PC-9 (cell line): ENCODE measurements around the gene GABRB1.

Experiments
- EZH2 ChIP-seq: fragments of 200-600 bp; sonication (generic); IDR thresholded peaks from 2 replicates; pipeline ENCODE4 v1.8.0; 2017; ENCODE audit warnings: antibody characterized with exemption, low read depth
- TF ChIP-seq, protein P1 (sequence below): fragments of 200-600 bp; sonication (generic); conservative IDR thresholded peaks from 2 replicates; pipeline ENCODE4 v1.6.1; 2017; ENCODE audit warnings: mixed run types, antibody characterized with exemption, mild to moderate bottlenecking, moderate library complexity

DNA sequence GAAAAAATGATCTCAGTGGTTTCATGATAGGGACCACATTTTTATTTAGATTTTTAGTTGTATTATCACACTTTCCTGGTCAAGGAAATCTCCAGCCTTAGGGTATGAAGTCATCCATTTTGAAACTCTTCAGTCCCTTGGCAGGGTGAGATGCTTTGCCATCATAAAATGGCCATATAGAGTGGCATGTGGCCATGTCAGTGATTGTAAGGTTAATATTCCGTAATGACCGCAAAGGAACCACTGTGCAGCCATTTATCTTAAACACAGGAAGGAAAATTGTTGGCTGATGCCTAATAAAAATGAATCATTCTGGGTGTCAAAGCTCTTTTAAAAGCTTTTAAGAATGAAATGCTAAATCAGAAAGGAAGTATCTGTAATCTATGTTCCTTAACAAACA lies 396.6 kb downstream of the GABRB1 start:
- TF ChIP-seq EZH2 = no peak
- TF ChIP-seq, protein P1, sequence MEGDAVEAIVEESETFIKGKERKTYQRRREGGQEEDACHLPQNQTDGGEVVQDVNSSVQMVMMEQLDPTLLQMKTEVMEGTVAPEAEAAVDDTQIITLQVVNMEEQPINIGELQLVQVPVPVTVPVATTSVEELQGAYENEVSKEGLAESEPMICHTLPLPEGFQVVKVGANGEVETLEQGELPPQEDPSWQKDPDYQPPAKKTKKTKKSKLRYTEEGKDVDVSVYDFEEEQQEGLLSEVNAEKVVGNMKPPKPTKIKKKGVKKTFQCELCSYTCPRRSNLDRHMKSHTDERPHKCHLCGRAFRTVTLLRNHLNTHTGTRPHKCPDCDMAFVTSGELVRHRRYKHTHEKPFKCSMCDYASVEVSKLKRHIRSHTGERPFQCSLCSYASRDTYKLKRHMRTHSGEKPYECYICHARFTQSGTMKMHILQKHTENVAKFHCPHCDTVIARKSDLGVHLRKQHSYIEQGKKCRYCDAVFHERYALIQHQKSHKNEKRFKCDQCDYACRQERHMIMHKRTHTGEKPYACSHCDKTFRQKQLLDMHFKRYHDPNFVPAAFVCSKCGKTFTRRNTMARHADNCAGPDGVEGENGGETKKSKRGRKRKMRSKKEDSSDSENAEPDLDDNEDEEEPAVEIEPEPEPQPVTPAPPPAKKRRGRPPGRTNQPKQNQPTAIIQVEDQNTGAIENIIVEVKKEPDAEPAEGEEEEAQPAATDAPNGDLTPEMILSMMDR = no peak
